ENCODE data around the gene KAT2B. TPM values are rescaled to one million over a fixed set of nuclear protein-coding genes. Genes with fewer than 3 reads are reported as not detected.

KAT2B gene
- total and polyA plus RNA-seq, 2 of the 13 experiments (the other 11 are each of a cell fraction or from before 2014, with no cell fraction given) = 0.97 to 1.7 TPM

- no peak overlapping the region for H3K4me2 ChIP-seq (ENCODE audit: low read depth, low read length)
- H3K27ac ChIP-seq (ENCODE audit: extremely low read length, insufficient read depth, low read length) = no peak overlapping the region
- H3K4me1 ChIP-seq (ENCODE audit: insufficient read depth, low read length) = no peaks in the 10 kb centered on the region; the same call in 1 of the 2 replicates
- no peak for TF ChIP-seq ATRX (CRISPR knock-in tag; IDR thresholded peaks at IDR 0.05; ENCODE audit: borderline replicate concordance)
- no peak for TF ChIP-seq ZBTB21 (CRISPR knock-in tag; IDR thresholded peaks at IDR 0.05)
- TF ChIP-seq SIN3B (IDR thresholded peaks at IDR 0.05; ENCODE audit: low read length) = no peak
- no peak for TF ChIP-seq GTF2F1 (IDR thresholded peaks at IDR 0.05; ENCODE audit: low read length)
- no peak for TF ChIP-seq PCBP2 (optimal IDR thresholded peaks at IDR 0.05; ENCODE audit: low read depth, low read length, poor library complexity, severe bottlenecking)
- TF ChIP-seq ZBTB14 (CRISPR knock-in tag; IDR thresholded peaks at IDR 0.05) = no peak
- H3K36me3 ChIP-seq (replicated peaks in 1 of 2; ENCODE audit: control insufficient read depth in 1 of 2, insufficient read depth in 2 of 2, low read length in 2 of 2) = no peaks in the 10 kb centered on the region
- POLR2A ChIA-PET = no interaction called here
- no peak for DNase-seq (ENCODE audit: low spot score)
- CTCF ChIA-PET (ENCODE audit: low intra/inter-chr PET ratio, low total read pairs) = no interaction called here
- no peak overlapping the region for H3K9ac ChIP-seq (ENCODE audit: insufficient read depth, low read depth, low read length)
- BruUV-seq (replicated peaks) = no TSS peak
- H2AFZ ChIP-seq (ENCODE audit: low read length) = no peak overlapping the region
- WGBS (ENCODE audit: low lambda C conversion rate) = 27% methylated on average over 2 of the region's 2 CpGs
- FAIRE-seq = no peak
- in situ Hi-C loops (cut with HindIII; ENCODE audit: extremely low pct_ligation_motif_present, low pct_unique_long_range_greater_than_20kb) (no loop called here), intact Hi-C loops (cut with micrococcal nuclease; ENCODE audit: unreplicated experiment) (no loop called here)
- no peaks in the 10 kb centered on the region for H3K9me3 ChIP-seq (ENCODE audit: low read length)
- no peaks in the 10 kb centered on the region for H3K79me2 ChIP-seq (ENCODE audit: insufficient read depth, low read length)
- H4K20me1 ChIP-seq (ENCODE audit: insufficient read depth, low read length) = no peaks in the 10 kb centered on the region
- ATAC-seq = no peak
- H3K4me3 ChIP-seq (replicated peaks in 1 of 3; ENCODE audit: insufficient read depth in 1 of 3, low read depth in 2 of 3, low read length in 3 of 3) = no peak overlapping the region
- H3K27me3 ChIP-seq (ENCODE audit: control insufficient read depth in 1 of 2, insufficient read depth in 2 of 2, low read length in 2 of 2) = no peaks in the 10 kb centered on the region
Measured at GRCh38 chr3:20057612-20058180, 17.4 kb downstream of the KAT2B start.

- Histone ChIP-seq H4K20me1 (ENCODE audit: insufficient read depth, low read length) (no peaks in the 10 kb centered on the region), H3K27me3 (ENCODE audit: control insufficient read depth in 1 of 2, insufficient read depth in 2 of 2, low read length in 2 of 2) (no peaks in the 10 kb centered on the region), H3K27ac (ENCODE audit: extremely low read length, insufficient read depth, low read length) (no peak overlapping the region), H3K4me1 (ENCODE audit: insufficient read depth, low read length) (no peaks in the 10 kb centered on the region; the same call in 1 of the 2 replicates), H2AFZ (ENCODE audit: low read length) (no peak overlapping the region), H3K4me2 (ENCODE audit: low read depth, low read length) (no peak overlapping the region), H3K79me2 (ENCODE audit: insufficient read depth, low read length) (no peaks in the 10 kb centered on the region), H3K9ac (ENCODE audit: insufficient read depth, low read depth, low read length) (no peak overlapping the region), H3K4me3 (replicated peaks in 1 of 3; ENCODE audit: insufficient read depth in 1 of 3, low read depth in 2 of 3, low read length in 3 of 3) (no peak overlapping the region), H3K9me3 (ENCODE audit: low read length) (no peaks in the 10 kb centered on the region), H3K36me3 (replicated peaks in 1 of 2; ENCODE audit: control insufficient read depth in 1 of 2, insufficient read depth in 2 of 2, low read length in 2 of 2) (no peaks in the 10 kb centered on the region)
- no TSS peak for BruUV-seq (replicated peaks)
- POLR2A ChIA-PET = no interaction called here
- no peak for TF ChIP-seq ZNF496 (CRISPR knock-in tag; IDR thresholded peaks at IDR 0.05; ENCODE audit: insufficient replicate concordance)
- TF ChIP-seq MAFK (conservative IDR thresholded peaks at IDR 0.05 in 1 of 2, IDR thresholded peaks at IDR 0.05 in 1 of 2; ENCODE audit: low read length in 2 of 2) = peak in 1 of 2 experiments; percentile 29; a peak in 1 of 4 replicates
- no peak for FAIRE-seq
- in situ Hi-C loops (cut with HindIII; ENCODE audit: extremely low pct_ligation_motif_present, low pct_unique_long_range_greater_than_20kb) (no loop called here), intact Hi-C loops (cut with micrococcal nuclease; ENCODE audit: unreplicated experiment) (no loop called here)
- CTCF ChIA-PET (ENCODE audit: low intra/inter-chr PET ratio, low total read pairs) = no interaction called here
- DNase-seq (ENCODE audit: low spot score) = no peak
- ATAC-seq = no peak
- 91% methylated on average over 3 of the region's 3 CpGs for WGBS (ENCODE audit: low lambda C conversion rate)
Measured at GRCh38 chr3:20059929-20060328, 19.7 kb downstream of the KAT2B start.
